Natural killer cell treated with Interleukin-12 subunit alpha and Interleukin-12 subunit beta and Interleukin-15 and Interleukin-18, amount 100 ng/mL, for 72 hours (primary cell): ENCODE results near the gene DEUP1. TPM values are rescaled to one million over a fixed set of nuclear protein-coding genes. Genes with fewer than 3 reads are reported as not detected.
"Not testable (repeated sequence)": the region's sequence is repeated elsewhere in the genome, so short reads cannot be mapped to it uniquely, and the experiment has no call there.

Experiments
- ATAC-seq, 2 donors: fragments of 150-1000 bp; cut with Tn5 transposase in 1 of 2; sonication (Bioruptor Pico), chemical (Tn5 transposase) in 1 of 2; 2 replicates each; pipeline ENCODE4 v1.10.0; 2021
- DNase-seq: peaks from one replicate; pipeline ENCODE4 v3.0.0; 2022; ENCODE audit warnings: low spot score
- H3K27ac Mint-ChIP-seq, 2 donors: 1 replicate in 1 of 2; 2 replicates in 1 of 2; pipeline ENCODE4 v1.8.0; 2022; ENCODE audit warnings: mixed read lengths in 2 of 2, mild to moderate bottlenecking in 1 of 2, moderate library complexity in 1 of 2
- H3K27me3 Mint-ChIP-seq, 2 donors: 1 replicate in 1 of 2; 2 replicates in 1 of 2; pipeline ENCODE4 v1.8.0; 2022; ENCODE audit warnings: mixed read lengths in 2 of 2
- H3K36me3 Mint-ChIP-seq: one replicate; pipeline ENCODE4 v1.8.0; 2022; ENCODE audit warnings: mixed read lengths
- H3K4me1 Mint-ChIP-seq, 2 donors: 1 replicate in 1 of 2; 2 replicates in 1 of 2; pipeline ENCODE4 v1.8.0; 2022; ENCODE audit warnings: low read depth in 2 of 2, mixed read lengths in 2 of 2, mild to moderate bottlenecking in 1 of 2
- H3K4me3 Mint-ChIP-seq: one replicate; pipeline ENCODE4 v1.8.0; 2022; ENCODE audit warnings: mixed read lengths
- H3K9me3 Mint-ChIP-seq: 2 replicates; pipeline ENCODE4 v1.8.0; 2022; ENCODE audit warnings: mixed read lengths
- total RNA-seq, 2 donors: library from RNA; stranded (reverse); gene quantifications; one replicate each; pipeline ENCODE4 v1.2.3, GENCODE V29; 2022

The DEUP1 gene
- total RNA-seq: not detected

DNA sequence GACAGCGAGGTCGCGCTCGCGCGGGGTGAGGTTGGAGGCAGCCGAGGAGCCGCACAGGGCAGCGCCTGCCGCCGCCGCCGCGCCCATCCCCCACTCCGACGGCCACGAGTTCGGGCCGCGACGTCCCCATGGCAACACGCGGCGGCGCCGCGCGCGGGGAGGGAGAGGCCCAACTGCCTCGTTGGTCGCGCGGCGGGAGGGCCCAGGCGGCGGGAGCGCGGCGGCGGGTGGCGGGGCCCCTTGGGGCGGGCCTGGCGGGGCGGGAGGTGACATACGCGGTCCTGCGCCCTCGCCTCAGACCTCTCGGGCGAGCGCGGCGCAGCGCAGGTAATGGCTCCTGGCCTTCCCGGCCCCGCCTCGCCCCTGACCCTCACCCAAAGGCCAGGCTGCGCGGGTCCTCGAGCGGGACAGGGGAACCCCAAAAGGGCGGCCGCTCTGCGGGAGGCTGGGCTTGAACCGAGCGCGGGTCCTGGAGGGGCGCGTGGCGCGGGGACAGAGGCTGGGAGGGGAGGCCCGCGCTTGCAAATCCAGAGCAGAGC lies at the start of gene DEUP1:
DEUP1 (plus strand) TSS at position 297 of the 539 bp plus-strand sequence. CDS start 1,518 bp downstream, outside the sequence.
- no peak for DNase-seq
- H3K27me3 Mint-ChIP-seq: peaks cover 18 to 43% of the 10 kb centered on the region in 2 donors
- H3K9me3 Mint-ChIP-seq: no peaks in the 10 kb centered on the region
- H3K27ac Mint-ChIP-seq: no peak within 1 kb of the TSS
- H3K4me3 Mint-ChIP-seq: no peak within 1 kb of the TSS
- no peaks in the 10 kb centered on the region for H3K4me1 Mint-ChIP-seq
- H3K36me3 Mint-ChIP-seq: no peaks in the 10 kb centered on the region
- ATAC-seq: peak; percentile 45 to 46

- Mint-ChIP-seq H3K27me3 (peaks cover 9 to 13% of the 10 kb centered on the region in 2 donors), H3K27ac (no peak overlapping the region), H3K9me3 (no peaks in the 10 kb centered on the region), H3K4me3 (no peak overlapping the region), H3K36me3 (no peaks in the 10 kb centered on the region), H3K4me1 (no peaks in the 10 kb centered on the region)
- ATAC-seq (no peak), DNase-seq (no peak)
Measured at GRCh38 chr11:93285430-93285829, 45.1 kb upstream of the DEUP1 start.

DNA sequence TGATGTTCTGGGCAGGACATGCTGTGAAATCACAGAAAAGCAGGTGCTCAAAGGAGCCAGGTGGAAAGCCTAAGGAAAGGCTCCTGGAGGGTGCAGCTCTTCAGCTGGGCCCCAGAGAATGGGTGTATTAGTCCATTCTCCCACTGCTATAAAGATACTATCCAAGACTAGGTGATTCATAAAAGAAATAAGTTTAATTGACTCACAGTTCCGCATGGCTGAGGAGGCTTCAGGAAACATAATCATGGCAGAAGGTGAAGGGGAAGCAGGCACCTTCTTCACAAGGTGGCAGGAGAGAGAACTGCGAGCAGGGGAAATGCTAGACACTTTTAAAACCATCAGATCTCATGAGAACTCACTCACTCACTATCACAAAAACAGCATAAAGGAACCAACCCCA lies 43.1 kb upstream of the DEUP1 start:
- Mint-ChIP-seq H3K27ac (no peak overlapping the region), H3K4me1 (no peaks in the 10 kb centered on the region), H3K36me3 (no peaks in the 10 kb centered on the region), H3K27me3 (peaks cover 16 to 23% of the 10 kb centered on the region in 2 donors), H3K4me3 (no peak overlapping the region), H3K9me3 (no peaks in the 10 kb centered on the region)
- ATAC-seq (no peak), DNase-seq (no peak)

- Mint-ChIP-seq H3K4me3 (no peak overlapping the region), H3K36me3 (no peaks in the 10 kb centered on the region), H3K27ac (no peak overlapping the region)
Measured at GRCh38 chr11:93288079-93288478, 42.5 kb upstream of the DEUP1 start.

DNA sequence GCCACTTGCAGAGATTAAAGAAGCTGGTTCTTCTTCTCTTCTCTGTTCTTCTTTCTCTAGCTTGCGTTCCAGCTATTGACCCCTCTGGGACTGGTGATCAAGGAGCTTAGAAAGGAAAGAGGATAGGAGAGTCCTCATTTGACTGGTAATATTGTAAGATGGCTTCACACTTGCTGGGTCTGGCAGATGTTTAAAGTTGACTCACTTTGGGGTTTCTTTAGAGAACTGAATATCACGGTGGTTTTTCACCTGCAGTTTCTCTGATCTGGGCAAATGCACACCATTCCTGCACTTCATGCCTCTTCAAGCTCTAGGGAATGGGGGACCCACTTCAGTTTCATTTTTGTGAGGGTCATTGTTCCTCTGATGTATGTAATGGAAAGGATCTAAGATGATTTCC lies 41.8 kb upstream of the DEUP1 start:
- H3K36me3 Mint-ChIP-seq: no peaks in the 10 kb centered on the region
- DNase-seq: no peak
- ATAC-seq: no peak
- no peak overlapping the region for H3K27ac Mint-ChIP-seq
- no peaks in the 10 kb centered on the region for H3K9me3 Mint-ChIP-seq
- H3K4me1 Mint-ChIP-seq: no peaks in the 10 kb centered on the region
- H3K4me3 Mint-ChIP-seq: no peak overlapping the region
- peaks cover 21 to 30% of the 10 kb centered on the region in 2 donors for H3K27me3 Mint-ChIP-seq

More at GRCh38 chr11:93288079-93288478, 42.5 kb upstream of the DEUP1 start:
- ATAC-seq (no peak), DNase-seq (no peak)
- Mint-ChIP-seq H3K9me3 (no peaks in the 10 kb centered on the region), H3K27me3 (peaks cover 18 to 30% of the 10 kb centered on the region in 2 donors), H3K4me1 (no peaks in the 10 kb centered on the region)

- no peaks in the 10 kb centered on the region for H3K36me3 Mint-ChIP-seq
Measured at GRCh38 chr11:93289782-93290463, 40.6 kb upstream of the DEUP1 start.

GRCh38 chr11:93291110-93291509 lies 39.4 kb upstream of the DEUP1 start:
- Mint-ChIP-seq H3K27ac (no peak overlapping the region), H3K9me3 (no peaks in the 10 kb centered on the region), H3K4me3 (no peak overlapping the region), H3K4me1 (no peaks in the 10 kb centered on the region), H3K36me3 (no peaks in the 10 kb centered on the region), H3K27me3 (peaks cover 21 to 34% of the 10 kb centered on the region in 2 donors)
- ATAC-seq (no peak), DNase-seq (no peak)

More at GRCh38 chr11:93289782-93290463, 40.6 kb upstream of the DEUP1 start:
- DNase-seq (no peak), ATAC-seq (no peak)
- Mint-ChIP-seq H3K27me3 (peaks cover 21 to 36% of the 10 kb centered on the region in 2 donors), H3K27ac (no peak overlapping the region), H3K4me1 (no peaks in the 10 kb centered on the region), H3K4me3 (no peak overlapping the region), H3K9me3 (no peaks in the 10 kb centered on the region)

DNA sequence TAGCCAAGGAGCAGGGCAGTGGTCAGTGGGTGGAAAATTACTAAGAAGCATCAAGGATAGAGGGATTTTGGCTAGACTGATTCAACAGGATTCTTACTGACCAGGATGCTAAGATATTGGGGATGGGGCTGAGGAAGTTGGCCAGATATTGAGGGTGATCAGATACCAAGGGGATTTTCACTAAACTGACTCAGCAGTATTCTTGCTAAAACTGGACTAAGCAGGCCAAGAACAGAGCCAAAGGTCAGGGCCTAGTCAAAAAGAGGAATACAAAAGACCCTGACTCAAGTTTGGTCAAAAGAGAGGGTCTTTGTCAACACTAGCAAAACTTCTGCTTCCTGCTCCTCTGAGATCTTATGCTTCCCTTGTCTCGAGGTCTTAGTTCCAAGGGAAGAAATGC lies 38.6 kb upstream of the DEUP1 start:
- Mint-ChIP-seq H3K27ac (no peak overlapping the region), H3K27me3 (peaks cover 17 to 28% of the 10 kb centered on the region in 2 donors), H3K4me1 (no peaks in the 10 kb centered on the region), H3K36me3 (no peaks in the 10 kb centered on the region), H3K9me3 (no peaks in the 10 kb centered on the region), H3K4me3 (no peak overlapping the region)
- ATAC-seq (no peak), DNase-seq (no peak)

GRCh38 chr11:93295921-93296575 lies 34.5 kb upstream of the DEUP1 start:
- Mint-ChIP-seq H3K4me1 (no peaks in the 10 kb centered on the region), H3K27me3 (peaks cover 14 to 31% of the 10 kb centered on the region in 2 donors), H3K4me3 (no peak overlapping the region), H3K9me3 (no peaks in the 10 kb centered on the region), H3K27ac (no peak overlapping the region), H3K36me3 (no peaks in the 10 kb centered on the region)
- DNase-seq (no peak), ATAC-seq (no peak)

GRCh38 chr11:93303689-93304088 lies 26.9 kb upstream of the DEUP1 start:
- H3K36me3 Mint-ChIP-seq: no peaks in the 10 kb centered on the region
- H3K9me3 Mint-ChIP-seq: peaks cover 10% of the 10 kb centered on the region
- H3K4me3 Mint-ChIP-seq: no peak overlapping the region
- no peaks in the 10 kb centered on the region for H3K4me1 Mint-ChIP-seq
- DNase-seq (no peak), ATAC-seq (no peak)
- H3K27me3 Mint-ChIP-seq: peaks cover 2 to 19% of the 10 kb centered on the region in 2 donors
- H3K27ac Mint-ChIP-seq: no peak overlapping the region

DNA sequence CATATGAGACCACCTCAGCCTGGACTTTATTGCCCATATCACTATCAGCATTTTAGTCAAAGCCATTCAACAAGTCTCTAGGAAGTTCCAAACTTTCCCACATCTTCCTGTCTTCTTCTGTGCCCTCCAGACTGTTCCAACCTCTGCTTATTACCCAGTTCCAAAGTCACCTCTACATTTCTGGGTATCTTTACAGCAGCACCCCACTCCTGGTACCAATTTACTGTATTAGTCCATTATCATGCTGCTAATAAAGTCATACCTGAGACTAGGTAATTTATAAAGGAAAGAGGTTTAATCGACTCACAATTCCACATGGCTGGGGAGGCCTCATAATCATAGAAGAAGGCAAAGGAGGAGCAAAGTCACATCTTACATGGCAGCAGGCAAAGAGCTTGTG lies 16.1 kb upstream of the DEUP1 start:
- ATAC-seq: not testable (repeated sequence)

GRCh38 chr11:93319224-93319839 lies 11.2 kb upstream of the DEUP1 start:
- ATAC-seq (no peak), DNase-seq (no peak)
- H3K36me3 Mint-ChIP-seq: peaks cover 11% of the 10 kb centered on the region
- H3K27me3 Mint-ChIP-seq: peaks cover 0 to 13% of the 10 kb centered on the region in 2 donors
- no peak overlapping the region for H3K4me3 Mint-ChIP-seq
- H3K27ac Mint-ChIP-seq: no peak overlapping the region
- peaks cover 25% of the 10 kb centered on the region for H3K9me3 Mint-ChIP-seq
- no peaks in the 10 kb centered on the region for H3K4me1 Mint-ChIP-seq

More for the DNA sequence above, 16.1 kb upstream of the DEUP1 start:
- not testable (repeated sequence) for H3K4me1 Mint-ChIP-seq, DNase-seq, H3K27ac Mint-ChIP-seq, H3K4me3 Mint-ChIP-seq
- Mint-ChIP-seq H3K36me3 (peaks cover 11% of the 10 kb centered on the region), H3K27me3 (peaks cover 0 to 11% of the 10 kb centered on the region in 2 donors), H3K9me3 (peaks cover 42% of the 10 kb centered on the region)

- Mint-ChIP-seq H3K36me3 (peaks cover 10% of the 10 kb centered on the region), H3K27ac (no peak overlapping the region), H3K9me3 (peaks cover 19% of the 10 kb centered on the region), H3K4me1 (no peaks in the 10 kb centered on the region), H3K4me3 (no peak overlapping the region), H3K27me3 (peaks cover 0 to 13% of the 10 kb centered on the region in 2 donors)
- no peak for ATAC-seq
- DNase-seq: no peak
Measured at GRCh38 chr11:93320230-93320629, 10.3 kb upstream of the DEUP1 start.

DNA sequence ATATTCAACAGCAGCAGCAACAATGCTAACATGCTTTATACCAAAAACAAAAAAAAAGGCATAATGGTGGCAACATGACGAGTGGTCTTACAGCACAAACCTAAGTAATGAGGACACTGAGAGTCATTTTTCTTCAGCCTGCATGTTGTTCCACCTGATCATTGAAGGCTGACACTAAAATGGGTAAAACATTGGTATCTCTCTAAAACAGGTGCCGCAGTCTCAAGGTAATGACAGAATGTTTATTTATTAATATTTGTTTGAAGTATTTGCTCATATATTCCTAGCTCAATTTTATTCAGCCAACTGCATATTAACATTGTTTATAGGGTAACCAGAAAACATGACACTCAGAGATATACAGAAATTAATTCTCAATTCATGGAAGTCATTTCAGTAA lies 8.3 kb upstream of the DEUP1 start:
- no peak overlapping the region for H3K27ac Mint-ChIP-seq
- no peak for ATAC-seq
- no peaks in the 10 kb centered on the region for H3K4me1 Mint-ChIP-seq
- H3K9me3 Mint-ChIP-seq: peaks cover 9% of the 10 kb centered on the region
- DNase-seq: no peak
- peaks cover 7% of the 10 kb centered on the region for H3K36me3 Mint-ChIP-seq
- peaks cover 0 to 13% of the 10 kb centered on the region in 2 donors for H3K27me3 Mint-ChIP-seq
- H3K4me3 Mint-ChIP-seq: no peak overlapping the region
